Activated CD4-positive, alpha-beta T cell treated with anti-CD3 and anti-CD28 coated beads, Interleukin-10, Interleukin-2, amounts not matched to agents 100 ng/mL and 50 ng/mL, durations not matched to agents 16 hours and 8 hours (primary cell): Measurements from ENCODE around the gene GPX4.

ENCODE experiments used
- DNase-seq: peaks from one replicate; pipeline ENCODE4 v3.0.0-alpha.2; 2020

GPX4 gene

DNA sequence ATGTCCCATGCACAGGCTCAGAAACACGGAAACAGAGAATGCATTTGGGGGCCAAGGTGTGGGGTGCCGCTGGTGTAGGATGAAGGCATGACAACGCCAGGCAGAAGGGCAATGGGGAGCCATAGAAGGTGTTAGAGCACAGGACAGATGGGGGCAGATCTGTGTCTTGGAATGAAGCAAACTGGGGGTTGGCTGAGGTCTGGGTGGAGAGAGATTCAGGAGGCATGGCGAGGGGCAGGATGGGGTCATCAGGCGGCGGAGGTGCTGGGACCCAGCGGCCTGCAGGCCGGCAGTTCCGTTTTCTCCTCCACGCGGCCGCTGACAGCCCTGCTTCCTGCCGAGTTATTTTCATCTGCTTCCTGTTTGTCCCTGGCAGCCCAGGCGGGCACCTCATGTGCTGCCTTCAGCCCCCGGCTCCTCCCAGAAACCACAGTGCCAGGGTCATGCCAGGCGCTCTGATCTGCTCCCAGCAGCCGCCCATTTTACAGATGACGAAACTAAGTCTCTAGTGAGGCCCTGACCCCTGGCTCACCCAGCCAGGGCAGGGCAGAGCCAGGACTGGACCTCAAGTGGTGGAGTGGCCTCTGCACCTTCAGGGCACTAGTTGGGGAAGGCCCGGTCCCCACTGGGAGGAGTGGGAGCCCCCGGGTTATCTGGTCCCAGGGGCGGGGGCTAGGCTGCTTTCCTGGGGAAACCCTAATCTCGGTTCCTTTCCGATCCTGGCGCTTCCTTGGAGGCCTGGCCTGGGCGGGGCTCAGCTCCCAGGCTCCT is 34.6 kb upstream of the GPX4 start:
- DNase-seq: peak; percentile 92

DNA sequence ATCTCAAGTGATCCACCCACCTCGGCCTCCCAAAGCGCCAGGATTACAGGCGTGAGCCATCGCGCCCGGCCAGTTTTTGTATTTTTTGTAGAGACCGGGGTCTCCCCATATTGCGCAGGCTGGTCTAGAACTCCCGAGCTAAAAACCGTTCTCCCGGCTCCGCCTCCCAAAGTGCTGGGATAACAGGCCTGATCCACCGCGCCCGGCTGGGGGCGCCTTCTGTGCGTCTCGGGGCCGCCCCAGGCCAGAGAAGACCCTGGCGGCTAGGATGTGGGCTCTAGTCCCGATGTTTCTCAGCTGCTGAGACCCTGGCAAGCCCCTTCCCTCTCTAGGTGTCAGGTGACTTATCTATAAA is 33.2 kb upstream of the GPX4 start:
- DNase-seq: no peak

DNA sequence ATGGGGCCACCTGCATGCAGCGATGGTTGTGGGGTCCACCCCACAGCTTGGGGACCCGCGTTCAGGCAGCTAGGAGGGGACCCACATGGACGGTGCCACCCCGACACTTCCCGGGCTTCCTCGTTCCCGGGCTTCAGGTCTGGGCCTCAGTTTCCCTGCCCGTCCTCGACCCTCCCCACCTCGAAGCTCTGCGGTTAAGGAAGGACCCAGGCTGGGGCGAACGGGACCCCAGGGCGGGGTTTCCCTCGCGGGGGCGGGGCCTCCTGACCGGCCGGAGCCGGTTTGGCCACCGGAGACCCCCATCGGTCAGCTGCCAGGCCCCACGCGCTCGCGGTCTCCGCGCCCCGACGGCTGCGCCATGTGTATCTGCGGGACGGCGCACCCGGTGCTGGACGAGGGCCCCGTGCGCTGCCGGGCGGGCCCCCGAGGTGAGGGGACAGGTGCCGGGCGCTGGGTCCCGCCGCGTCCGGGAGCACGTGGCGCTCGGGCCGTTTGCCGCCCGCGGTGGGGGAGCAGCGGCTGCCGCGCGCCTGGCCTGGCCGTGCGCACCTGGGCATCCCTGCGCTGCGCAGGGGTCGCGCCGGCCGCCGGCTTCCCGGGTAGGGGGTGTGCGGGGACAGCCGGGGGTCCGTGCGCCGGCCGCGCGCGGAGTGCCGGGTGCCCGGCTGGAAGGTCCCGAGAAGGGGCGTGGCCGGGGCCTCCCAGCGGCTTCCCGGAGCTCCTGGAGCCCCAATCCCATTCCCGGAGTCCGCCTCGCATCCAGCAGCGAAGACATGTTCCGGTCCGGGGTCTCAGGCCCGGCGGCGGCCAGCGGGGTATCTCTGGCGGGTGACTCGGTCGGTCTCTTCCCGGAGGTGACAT is 32.6 kb upstream of the GPX4 start:
- DNase-seq: no peak

DNA sequence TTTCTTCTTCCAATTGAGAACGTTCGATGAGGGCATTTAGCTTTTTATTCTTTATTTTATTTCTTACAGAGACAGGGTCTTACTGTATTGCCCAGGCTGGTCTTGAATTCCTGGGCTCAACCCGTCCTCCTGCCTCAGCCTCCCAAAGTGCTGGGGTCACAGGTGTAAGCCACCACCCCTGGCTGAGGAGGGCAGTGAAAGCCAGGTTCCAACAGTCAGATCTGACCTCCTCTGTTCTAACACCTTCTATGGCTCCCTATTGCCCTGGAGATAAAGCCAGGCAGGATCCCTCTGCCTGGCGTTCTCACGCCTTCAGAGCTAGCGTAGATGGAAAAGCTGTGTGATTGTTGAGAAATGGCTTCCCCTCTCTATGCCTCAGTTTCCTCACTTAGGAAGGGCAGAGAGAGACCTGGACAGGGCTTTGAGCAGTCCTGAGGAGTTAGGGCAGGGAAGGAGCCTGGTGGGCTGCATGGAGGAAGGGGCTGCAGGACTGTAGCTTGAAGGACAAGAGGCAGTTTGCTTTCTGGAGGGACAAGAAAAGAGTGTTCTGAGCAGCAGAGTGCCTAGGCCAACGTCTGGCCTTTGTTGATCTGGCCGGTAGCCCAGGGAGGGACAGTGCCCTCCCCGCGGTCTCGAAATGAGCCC is 31.3 kb upstream of the GPX4 start:
- DNase-seq: no peak

DNA sequence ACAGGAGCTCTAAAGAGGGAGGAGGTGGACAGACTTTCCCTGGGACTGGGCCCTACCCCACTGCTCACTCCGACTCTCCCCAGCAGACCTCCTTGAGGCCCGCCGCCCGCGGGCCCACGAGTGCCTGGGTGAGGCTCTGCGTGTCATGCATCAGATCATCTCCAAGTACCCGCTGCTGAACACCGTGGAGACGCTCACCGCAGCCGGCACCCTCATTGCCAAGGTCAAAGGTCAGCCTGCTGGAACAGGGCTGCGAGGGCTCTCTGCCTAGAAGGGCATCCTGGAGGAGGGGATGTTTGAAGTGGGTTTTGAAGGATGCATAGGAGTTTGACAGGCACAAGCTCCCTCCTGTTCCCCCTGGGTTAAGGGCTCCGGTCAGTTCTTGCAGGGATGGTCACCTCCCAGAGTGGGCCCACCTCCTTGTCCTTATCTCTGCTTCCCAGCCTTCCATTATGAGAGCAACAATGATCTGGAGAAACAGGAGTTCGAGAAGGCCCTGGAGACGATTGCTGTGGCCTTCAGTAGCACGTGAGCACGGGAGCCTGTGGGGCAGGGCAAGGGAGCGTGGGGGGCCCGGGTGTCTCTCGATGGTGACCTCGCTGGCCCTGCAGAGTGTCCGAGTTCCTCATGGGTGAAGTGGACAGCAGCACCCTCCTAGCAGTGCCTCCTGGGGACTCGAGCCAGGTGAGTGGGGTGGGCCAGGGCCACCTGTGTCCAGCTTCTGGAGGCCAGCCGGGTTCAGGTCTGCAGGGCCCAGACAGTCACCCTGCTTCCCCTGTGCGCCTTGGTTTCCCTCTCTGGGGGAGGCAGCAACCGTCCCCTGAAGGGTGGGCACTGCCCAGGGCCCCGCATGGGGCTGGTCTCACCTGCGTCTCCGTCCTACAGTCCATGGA is 30.5 kb upstream of the GPX4 start:
- DNase-seq: no peak

DNA sequence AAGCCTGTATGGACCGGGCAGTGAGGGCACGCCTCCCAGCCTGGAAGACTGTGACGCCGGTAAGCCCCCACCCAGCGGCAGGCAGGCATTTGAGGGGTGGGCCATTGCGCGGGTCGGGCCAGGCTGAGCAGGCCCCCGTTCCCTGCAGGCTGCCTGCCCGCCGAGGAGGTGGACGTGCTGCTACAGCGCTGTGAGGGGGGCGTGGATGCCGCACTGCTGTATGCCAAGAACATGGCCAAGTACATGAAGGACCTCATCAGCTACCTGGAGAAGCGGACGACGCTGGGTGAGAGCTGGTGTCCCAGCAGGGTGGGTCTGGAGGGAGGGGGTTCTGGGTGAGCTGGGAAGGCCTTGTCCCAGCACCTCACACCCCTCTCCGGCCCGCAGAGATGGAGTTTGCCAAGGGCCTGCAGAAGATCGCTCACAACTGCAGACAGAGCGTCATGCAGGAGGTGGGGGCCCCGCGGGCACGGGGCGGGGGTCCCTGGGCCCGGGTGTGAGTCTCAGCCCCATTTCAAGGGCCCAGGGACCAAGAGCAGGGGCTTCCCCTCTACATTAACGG is 29.8 kb upstream of the GPX4 start:
- DNase-seq: no peak

DNA sequence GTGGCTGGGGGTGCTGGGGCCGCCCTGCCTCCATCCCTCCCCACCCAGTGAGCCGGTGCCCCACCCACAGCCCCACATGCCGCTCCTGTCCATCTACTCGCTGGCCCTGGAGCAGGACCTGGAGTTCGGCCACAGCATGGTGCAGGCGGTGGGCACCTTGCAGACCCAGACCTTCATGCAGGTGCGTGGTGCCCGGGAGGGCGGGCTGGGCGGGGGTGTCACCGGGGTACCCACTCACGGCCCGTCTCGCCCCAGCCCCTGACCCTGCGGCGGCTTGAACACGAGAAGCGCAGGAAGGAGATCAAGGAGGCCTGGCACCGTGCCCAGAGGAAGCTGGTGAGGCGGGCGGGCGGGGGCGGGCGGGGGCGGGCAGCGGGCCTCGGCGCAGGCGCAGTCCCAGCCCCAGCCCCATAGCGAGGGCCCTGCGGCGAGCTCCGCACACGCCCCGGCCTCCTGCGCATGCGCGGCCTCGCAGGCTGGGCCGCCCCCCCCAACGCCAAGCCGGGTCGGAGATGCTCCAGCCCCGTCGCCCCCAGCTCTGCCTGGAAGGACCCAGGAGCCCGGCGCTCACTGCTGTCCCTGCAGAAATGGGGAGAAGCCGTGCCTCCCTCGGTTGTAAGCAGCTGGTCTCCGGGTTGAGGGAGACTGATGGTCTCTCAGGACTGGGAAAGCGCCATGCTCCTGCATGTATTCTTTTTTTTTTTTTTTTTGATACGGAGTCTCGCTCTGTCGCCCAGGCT is 29.1 kb upstream of the GPX4 start:
- peak; percentile 91 for DNase-seq

DNA sequence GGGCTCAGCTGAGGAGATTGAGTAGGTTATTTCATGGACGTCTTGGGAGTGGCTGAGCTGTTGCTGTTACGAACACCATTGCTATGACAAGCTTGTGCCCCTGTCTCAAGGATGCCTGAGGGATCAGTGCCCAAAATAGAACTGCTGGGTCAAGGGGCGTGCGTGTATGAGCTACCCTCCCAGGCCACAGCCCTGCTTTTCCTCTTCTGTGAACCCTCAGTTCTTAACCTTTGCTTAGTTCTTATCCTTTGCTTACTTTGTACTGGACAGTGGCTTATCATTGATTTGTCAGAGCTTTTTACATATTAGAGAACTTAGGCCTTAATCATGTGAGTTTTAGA is 27.8 kb upstream of the GPX4 start:
- DNase-seq: no peak

DNA sequence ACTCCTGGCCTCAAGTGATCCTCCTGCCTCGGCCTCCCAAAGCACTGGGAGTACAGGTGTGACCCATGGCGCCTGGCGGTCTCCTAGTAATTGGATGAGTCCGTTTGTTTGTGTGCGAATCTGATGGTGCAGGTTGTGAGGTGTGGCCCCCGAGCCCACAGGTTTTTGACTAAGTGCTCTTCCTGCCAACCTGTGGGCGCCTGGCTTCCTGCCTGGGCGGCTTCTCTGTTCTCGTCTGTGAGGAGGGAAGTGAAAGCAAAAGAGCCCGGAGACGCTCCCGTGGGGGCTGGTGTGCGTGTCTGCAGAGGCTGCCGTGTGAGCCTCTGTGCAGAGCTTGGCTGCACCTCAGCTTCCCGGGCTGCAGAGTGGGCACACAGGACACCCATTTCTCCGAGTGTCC is 26.8 kb upstream of the GPX4 start:
- DNase-seq: peak; percentile 96

DNA sequence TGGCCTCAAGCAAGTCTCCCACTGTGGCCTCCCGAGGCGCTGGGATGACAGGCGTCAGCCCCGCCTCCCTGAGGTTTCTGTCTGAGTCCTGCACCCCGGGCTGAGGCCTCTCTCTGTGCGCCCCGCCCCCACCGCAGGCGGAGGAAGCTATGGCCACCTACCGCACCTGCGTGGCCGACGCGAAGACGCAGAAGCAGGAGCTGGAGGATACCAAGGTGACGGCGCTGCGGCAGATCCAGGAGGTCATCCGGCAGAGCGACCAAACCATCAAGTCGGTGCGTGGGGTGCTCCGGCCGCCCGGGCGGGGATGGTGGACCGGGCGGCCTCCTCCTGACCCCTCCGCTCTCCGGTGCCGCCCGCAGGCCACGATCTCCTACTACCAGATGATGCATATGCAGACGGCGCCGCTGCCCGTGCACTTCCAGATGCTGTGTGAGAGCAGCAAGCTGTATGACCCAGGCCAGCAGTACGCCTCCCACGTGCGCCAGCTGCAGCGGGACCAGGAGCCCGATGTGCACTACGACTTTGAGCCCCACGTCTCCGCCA is 24.2 kb upstream of the GPX4 start:
- DNase-seq: peak; percentile 91

DNA sequence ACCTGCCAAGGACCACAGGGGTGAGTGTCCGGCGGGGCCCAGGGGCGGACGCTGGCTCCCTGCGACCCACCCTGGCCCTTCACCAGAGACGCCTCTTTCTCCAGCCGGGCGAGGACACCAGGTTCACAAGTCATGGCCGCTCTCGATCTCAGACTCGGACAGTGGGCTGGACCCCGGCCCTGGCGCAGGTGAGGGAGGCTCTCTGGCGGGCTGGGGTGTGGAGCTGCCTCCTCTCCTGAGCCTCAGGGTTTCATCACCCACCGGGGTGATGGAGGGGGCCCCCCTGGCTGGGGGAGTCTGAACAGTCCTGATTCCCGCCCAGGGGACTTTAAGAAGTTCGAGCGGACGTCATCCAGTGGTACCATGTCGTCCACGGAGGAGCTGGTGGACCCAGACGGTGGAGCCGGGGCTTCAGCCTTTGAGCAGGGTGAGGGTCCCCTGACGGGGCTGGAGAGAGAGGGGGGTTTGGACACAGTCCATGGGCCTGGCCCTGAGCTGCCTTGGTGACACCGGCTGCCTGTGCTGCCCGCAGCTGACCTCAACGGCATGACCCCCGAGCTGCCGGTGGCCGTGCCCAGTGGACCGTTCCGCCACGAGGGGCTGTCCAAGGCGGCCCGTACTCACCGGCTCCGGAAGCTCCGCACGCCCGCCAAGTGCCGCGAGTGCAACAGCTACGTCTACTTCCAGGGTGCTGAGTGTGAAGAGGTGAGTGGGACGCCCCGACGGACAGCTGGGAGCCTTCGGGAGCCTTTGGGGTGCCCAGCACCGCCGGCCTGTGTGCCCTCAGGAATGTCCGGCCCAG is 23.2 kb upstream of the GPX4 start:
- DNase-seq: no peak

DNA sequence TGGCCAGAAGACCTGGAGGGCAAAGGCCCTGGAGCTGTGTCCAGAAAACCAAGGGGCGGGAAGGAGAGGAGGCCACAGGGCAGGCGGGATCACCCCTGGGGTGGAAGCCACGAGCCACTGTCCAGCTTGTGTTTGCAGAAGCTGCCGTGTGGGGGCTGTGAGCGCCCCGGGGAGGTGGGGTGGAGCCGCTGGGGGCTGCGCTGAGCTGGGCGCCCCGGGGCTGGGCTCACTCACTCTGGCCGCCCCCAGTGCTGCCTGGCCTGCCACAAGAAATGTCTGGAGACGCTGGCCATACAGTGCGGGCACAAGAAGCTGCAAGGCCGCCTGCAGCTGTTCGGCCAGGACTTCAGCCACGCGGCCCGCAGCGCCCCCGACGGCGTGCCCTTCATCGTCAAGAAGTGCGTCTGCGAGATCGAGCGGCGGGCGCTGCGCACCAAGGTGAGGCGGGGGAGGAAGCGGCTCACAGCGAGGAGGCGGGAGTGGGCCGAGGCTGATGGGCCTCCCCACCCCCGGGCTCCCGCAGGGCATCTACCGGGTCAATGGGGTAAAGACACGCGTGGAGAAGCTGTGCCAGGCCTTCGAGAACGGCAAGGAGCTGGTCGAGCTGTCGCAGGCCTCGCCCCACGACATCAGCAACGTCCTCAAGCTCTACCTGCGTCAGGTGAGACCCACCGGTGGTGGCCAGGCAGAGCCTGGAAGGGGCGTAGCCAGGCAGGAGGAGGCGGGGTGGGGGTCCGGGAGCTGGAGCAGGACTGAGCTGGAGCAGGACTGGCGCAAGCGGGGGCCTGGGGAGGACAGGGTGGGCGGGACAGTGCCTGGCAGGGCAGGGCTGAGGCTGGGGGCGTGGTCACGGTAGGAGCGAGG is 22.3 kb upstream of the GPX4 start:
- no peak for DNase-seq

DNA sequence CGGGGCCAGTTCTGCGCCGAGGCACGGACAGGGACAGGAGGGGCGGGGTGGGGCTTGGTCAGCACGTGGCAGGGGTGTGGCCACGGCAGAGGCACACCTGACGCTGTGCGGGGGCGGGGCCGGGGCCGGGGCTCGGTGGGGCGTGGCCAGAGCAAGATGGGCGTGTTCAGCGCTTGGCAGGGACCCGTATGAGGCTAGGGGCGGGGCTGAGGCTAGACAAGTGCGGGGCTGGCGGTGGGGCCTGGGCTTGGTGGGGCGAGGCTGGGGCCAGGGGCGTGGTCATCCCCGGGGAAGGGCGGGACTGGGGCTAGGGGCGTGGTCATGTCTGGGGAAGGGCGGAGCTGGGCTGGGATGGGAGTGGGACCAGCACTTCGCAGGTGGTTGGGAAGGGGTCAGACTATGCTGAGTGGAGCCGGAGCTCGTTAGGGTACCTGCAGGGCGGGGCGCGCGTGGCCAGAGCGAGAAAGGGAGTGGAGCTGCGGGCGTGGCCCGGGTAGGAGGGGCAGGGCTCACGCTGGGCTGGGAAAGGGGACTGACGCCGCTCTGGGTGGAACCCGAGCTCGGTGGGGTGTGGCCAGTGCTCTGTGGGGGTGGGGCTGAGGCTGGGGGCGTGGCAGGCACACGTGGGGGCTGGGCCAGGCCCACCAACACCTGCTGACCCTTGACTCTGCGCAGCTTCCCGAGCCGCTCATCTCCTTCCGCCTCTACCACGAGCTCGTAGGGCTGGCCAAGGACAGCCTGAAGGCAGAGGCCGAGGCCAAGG is 21.4 kb upstream of the GPX4 start:
- DNase-seq: peak; percentile 86

DNA sequence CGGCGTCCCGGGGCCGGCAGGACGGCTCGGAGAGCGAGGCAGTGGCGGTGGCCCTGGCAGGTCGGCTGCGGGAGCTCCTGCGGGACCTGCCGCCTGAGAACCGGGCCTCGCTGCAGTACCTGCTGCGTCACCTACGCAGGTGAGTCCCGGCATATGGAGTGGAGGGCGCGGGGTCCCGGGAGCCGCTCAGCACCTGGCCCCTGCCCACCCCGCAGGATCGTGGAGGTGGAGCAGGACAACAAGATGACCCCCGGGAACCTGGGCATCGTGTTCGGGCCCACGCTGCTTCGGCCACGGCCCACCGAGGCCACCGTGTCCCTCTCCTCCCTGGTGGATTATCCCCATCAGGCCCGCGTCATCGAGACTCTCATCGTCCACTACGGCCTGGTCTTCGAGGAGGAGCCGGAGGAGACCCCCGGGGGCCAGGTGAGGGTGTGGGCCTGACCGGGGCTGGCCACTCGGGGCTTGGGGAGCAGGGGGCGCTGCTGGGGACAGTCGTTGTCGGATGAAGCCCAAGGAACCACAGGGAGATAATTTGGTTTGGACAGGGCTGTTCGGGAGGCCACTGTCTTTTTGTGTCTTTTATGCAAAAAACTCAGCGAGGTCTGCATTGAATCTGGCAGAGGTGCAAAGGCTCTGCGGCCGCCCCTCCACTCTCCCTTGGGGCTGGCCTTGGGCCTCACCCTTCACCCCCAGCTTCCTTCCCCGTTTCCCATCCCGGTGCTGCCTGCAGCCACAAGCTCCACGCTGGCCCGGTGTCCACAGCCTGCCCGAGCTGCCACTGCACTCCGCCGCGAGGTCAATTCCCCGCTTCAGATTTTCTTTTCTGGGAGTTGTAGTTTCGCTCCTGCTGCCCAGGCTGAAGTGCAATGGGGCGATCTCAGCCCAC is 20.6 kb upstream of the GPX4 start:
- DNase-seq: no peak

DNA sequence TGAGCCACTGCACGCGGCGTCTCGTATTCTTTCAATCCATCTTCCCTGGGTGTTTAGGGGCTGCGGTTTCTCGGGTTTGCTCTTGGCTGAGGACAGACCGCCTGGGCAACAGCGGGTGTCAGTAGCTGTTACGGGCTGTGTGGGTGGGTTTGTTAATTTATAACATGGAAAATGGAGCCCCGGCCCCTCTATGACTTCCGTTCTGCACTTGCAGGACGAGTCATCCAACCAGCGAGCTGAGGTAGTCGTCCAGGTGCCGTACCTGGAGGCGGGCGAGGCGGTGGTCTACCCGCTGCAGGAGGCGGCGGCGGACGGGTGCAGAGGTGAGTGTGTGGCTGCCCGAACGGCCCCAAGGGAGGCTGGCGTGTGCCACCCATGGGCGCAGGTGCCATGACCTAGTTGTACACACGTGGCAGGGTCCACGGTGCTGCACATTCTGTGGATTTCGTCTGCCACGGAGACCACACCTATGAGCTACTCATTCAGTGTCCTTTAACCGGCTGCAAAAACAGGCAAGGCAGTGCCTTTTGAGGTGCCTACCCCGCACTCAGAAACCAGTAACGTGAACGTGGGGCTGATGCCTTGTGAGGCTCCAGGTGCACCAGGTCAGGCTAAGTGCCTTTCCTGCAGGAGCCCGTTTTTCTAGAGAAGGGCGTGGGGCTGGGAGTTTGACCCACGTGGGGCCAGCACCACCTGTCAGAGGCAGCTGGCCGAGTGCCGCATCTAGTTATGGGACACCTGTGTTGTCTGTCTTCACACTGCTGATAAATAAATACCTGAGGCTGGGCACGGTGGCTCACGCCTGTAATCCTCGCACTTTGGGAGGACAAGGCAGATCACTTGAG is 19.5 kb upstream of the GPX4 start:
- no peak for DNase-seq

DNA sequence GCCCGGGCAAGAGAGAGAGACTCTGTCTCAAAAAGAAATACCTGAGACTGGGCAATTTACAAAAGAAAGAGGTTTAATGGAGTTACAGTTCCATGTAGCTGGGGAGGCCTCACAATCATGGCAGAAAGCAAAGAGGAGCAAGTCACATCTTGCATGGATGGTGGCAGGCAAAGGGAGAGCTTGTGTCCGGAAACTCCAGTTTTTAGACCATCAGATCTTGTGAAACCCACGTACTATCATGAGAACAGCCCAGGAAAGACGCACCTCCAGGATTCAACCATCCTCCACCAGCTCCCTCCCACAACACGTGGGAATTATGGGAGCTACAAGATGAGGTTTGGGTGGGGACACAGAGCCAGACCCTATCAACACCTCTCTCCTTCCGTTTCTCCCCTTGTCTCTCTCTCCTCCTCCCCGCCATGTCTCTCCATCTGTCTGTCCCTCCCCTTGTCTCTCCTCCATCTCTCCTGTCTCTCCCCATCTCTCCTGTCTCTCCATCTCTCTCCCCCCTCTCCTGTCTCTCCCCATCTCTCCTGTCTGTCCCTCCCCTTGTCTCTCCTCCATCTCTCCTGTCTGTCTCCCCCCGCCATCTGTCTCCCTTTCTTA is 18.6 kb upstream of the GPX4 start:
- no peak for DNase-seq
